ENCODE data around the gene RNLS.

Gene RNLS

DNA sequence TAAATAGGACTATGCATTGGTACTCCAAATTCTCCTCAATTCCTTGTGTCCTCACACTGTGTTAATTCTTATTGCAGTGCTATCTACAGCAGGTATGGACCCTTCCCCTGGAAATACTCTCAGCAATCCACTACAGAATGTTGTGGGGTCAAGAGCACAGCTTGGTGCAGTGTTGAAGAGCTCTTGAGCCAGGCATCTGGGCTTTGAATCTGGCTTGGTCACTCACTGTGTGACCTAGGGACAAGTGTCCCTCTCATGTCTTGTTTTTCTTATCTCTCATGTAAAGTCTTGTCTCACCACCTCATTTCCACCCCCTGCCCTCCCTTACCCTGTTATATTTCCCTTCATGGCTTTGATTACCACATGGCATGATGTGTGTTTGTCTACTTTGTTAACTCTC lies 159.4 kb downstream of the RNLS start:
- no peak for DNase-seq

DNA sequence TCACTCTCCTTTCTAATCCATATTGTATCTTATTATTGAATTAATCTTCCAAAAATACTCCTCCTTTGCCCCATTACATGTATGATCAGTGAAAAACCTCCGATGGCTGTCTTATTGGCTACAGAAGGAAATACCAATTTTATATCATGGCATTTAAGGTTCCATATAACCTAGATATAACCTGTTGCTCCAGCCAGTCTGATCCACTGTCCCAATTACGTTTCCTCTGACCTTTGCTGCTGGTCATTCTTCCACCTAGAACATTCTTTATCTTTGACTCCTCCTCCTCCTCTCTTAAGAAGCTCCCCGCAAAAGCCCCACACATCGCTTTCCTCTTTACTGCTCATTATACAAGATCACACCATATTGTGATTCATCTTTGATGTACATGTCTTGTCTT lies 161.5 kb downstream of the RNLS start:
- no peak for DNase-seq

DNA sequence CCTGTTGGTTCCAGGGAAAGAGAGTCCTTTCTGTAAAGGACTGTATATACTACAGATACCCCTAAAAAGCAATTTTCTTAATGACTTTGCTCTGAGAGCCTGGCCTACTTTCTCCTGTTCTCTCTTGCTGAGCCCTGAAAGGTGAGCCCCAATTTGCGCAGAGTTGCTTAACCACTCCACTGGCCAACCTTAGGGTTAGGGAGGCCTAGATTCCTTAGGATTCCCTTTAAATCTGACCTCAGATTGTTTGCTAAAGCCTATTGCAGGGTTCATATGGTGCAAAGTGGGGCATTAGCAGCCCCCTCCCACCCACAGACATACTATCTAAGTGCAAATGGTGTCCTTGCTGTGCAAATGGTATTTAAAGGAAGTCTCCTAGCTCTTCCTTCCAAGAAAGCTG lies 164.2 kb downstream of the RNLS start:
- no peak for DNase-seq

DNA sequence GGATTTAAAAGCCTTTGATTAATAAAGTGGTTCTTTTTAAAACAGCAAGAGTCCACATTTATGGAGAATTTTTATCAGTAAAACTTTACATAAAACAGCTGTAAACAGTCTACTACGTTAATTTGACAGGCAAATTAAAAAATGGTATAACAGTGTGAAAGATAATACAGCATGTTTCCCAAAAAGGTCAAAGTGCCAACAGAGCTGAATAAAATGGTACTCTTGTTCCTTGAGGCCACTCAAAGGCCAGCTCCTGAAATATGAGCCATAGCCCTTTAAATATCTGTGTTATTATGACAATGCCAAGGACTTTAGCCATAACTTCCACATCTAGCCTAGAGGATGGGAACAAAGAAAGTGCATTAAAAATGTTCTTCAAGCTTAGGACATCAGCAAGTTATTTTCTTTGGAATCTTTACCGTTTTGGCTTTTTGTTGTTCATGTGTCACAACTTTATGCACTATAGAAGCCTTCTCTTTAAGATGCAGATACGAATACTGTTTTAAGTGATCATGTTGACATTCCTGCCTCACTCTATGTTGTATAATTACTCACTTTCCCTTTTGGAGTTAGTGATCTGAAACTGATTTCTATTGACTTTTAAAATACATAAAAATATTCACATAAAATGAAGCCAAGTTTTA lies 165.6 kb downstream of the RNLS start:
- no peak for DNase-seq

DNA sequence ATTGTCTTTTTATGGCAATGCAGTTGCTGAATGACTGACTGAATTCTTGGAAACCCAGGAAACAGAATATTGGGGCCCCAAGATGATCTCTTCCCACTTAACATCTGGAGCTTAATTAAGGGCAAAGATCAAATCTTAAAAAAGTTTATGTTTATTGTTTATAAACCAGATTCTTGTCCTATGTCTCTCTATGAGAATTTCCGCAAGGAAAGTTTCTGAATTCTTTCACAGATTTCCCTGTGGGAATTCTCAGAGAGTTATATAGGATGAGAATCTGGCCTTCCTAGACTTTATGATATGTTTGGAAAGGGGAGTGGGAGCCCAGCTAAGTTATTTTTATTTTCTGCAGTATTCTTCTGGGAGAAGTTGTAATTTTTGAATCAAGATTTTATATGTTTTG lies 166.3 kb downstream of the RNLS start:
- DNase-seq: no peak

DNA sequence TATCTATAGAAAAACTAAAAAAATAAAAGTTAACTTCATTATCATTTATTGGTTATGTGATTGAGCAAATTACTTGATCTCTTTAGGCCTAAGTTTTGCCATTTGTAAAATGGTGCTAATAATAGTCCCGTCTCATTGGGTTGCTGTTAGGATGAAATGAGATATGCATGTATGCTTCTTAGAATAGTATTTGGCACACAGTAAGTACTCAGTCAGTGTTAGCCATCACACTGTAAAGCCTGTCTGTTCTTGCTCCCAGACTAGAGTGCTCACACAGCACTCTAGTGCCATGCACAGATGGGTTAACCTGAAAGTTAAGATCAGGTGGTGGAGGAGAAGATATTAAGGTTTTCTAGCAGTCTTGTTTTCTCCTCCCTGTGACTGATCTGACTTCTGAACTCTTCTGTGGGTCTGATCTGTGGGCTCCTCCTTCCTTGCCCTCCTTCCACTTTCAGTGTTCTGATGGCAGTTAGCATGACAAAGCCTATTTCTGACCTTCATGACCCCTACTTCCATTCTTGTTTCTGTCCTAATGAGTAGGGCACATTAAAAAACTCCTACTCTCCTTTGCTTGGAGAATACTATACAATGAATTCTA lies 167.5 kb downstream of the RNLS start:
- no peak for DNase-seq

DNA sequence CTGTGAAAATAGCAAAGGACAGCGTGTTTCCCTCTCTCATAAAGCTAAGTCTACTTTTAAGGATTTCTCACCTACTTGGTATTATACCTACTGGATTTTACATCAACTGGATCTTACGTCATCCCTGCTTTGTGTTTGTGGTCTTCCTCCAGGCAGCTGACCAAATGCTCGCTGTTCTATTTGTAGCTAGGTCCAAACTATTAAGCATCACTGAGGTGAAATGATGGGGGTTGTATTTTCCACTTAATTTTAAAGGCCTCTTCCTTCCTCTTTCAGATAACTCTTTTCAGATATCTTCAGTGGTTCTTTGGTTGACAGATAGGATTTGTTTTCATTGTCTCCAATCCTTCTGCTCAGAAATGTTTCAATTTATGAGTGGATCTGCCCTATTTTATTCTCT lies 169.7 kb downstream of the RNLS start:
- DNase-seq: no peak

DNA sequence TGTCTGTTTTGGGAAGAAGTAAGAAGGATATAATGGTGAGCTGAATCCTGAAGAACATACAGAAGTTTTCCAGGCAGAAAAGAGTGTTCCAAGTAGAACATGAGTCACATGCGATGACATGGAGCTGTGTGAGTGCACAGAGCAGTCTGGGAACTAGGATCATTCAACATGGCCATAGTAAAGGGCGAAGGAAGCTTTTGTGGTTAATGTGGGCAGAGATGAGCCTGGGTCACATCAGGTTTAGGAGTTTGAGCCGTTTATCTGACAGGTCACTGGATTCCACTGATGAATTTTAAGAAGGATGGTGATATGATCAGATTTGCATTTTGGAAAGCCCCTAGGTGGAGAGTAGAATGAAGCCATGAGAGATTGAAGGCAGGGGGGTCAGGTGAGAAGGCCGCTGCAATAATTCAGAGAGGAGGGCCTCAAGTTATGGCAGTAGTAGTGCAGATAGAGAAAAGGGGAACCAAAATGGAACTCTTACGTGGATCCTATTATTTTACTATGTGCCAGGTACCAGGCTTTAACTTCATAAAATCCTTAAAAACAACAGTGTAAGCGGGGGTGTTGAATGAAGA lies 171.3 kb downstream of the RNLS start:
- DNase-seq: no peak

DNA sequence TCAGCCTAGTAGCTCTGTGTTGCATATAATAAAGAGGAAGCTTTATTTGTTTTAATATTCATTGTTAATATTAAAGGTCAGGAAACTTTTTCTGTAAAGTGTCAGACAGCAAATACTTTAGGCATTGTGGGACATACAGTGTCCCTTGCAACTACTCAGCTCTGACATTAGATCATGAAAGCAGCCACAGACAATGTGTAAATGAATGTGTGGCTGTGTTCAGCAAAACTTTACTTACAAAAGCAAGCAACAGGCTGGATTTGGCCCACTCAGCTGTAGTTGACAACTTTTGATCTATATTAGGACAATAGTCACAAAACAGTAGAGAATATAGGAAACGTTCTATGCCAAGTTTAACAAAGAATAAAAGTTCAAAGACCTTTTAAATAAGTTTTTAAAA lies 173.3 kb downstream of the RNLS start:
- no peak for DNase-seq

DNA sequence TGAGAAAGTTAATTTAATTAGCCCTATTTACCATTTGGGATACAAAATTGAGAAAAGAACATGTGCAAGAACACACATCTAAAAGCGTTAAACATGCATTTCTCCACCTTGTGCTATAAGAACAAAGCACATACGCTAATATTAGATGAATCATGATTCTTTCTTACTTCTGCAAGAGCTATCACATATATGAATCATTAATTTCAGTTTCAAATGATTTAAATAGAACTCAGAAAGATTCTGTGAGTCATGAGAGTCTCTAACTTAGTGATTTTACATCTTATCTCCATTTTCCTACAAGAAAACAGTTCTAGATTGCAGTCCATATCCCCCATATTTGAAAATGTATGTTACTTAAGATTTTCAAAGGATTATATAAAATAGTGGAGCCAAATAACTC lies 173.9 kb downstream of the RNLS start:
- no peak for DNase-seq

DNA sequence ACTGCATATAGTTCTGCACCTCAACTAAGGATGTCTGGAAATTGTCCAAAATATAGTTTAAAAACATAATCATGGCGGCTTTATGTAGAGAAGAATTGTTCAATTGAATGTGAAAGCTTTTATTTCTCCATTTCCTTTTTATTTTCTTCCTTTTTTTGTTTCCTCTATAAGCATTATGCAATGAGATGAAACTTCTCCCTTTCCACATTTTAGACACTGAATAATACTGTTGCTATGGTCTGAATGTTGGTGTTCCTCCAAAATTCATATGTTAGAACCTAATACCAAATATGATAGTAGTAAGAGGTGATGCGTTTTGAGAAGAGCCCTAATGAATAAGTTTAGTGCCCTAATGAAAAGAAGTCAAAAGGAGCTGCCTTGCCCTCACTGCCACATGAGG lies 175.0 kb downstream of the RNLS start:
- DNase-seq: no peak

DNA sequence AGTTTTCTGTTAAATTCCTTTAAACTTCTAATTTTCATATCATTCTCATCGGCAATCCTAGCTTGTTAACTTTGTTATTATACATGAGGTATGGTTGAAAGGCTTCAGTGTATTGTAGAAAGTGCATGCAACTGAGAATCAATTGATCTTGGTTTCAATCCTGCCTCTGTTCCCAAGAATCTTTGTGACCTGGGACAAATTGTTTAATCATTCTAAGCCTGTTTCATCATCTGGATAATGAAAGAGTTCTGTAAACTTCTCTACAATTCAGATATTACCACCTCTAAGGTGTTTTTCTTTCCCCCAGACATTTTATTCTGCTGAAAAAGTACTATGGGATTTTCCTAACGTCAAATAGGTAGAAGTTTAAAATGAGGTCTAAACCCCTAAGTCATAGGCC lies 179.0 kb downstream of the RNLS start:
- DNase-seq: no peak

DNA sequence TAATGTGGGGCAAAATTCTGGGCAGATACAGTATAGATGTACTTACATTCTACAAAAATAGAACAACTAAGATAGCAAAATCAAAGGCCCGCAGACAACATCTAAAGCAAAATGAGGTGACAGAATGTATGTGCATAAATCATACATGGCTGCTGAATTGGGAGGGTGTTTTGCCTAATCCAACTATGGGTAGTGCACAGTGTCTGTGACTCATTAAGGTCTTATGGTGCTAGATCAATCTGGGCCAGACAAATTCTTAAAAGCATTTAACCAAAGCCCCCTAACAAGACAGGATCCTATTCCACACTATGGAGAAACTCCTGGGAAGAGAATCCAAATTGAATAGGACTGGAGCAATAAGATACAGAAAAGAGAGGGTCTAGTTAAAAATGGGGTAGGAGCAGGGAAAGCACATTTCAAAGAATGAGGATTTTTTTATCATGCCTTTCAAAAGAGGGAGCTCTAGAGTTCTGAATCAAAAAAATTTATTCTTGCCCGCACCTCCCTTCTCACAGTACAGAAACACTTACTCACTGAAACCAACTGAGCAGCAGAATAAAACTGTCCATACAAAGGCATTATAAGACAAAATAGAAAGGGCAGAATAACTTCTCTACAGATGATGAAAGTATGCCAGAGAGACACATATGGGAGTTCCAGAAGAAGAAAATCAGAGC lies 181.3 kb downstream of the RNLS start:
- DNase-seq: no peak

DNA sequence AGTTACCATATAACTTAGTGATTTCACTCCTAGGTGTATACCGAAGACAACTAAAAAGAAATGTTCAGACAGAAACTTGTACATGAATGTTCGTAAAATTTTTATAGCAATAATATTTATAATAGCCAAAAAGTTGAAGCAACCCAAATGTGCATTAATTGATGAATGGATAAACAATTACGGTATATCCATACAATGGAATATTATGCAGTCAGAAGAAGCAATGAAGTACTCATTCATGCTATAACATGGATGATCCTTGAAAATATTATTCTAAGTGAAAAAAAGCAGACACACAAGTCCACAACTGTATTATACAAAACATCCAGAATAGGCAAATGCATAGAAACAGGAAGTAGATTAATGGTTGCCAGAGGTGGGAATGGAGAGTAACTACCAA lies 183.9 kb downstream of the RNLS start:
- no peak for DNase-seq

DNA sequence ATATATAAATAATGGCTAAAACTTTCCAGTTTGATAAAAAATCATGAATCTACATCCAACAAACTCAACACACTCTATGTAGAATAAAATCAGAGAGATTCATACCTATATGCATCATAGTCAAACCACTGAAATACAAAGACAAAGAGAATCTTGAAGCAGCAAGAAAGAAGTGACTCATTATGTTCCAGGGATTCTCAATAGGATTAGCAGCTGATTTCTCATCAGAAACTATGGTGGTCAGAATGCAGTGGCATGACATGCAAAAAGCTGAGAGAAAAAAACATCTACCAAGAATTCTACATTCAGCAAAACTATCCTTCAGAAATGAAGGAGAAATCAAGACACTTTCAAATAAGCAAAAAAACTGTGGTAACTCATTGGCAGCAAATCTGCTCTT lies 187.4 kb downstream of the RNLS start:
- DNase-seq: no peak

DNA sequence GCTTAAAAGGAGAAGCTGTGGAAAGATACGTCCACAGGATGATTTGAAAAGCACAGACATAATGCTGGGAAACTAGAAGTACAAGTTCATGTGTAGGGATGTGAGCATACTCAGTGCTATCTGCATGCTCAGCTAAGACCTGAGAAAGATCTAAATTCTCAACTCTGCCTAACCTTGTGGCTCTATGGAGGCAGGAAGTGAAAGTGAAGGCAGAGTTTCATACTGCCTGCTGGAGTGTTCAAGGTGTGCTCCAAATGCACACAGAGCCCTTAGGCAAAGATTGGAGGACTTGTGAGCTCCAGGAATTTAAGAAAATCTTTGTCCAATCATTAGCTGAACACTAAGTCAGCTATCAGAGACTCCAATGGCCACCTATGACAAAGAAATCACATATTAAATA lies 190.9 kb downstream of the RNLS start:
- DNase-seq: no peak

DNA sequence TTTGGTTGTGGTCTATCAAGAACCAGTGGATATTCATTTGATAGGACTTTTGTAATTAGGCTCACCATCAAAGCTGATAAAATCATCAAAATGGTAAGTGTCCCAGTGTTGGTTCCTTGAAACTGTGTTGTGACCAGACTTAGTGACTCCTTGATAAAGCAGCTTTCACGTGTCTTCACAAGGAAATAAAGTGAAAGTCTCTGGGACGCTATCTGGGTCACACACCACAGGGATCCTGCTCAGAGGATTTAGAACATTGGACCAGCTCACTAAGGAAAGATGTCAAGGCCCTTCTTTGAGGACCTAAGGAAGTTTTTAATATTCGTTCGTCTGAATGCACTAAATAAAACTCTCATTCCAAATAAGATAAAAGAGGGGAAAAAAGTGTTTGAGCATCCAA lies 193.1 kb downstream of the RNLS start:
- DNase-seq: no peak

DNA sequence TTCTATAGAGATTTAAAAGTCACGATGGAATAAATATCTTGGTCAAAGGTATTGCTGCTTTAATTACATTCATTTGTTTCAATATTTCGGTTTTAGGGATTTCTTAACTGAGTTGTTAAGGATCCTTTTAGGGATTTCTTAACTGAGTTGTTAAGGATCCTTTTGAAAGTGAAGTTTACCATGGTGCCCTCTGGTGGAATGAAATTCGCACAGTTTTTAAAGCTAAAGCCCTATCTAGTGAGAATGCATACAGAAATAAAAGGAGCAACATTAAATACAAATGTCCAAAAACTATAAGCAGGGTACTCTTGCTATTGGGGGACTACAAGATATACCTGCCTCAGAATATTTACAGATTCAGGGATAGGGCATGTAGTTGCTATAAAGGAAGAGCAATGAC lies 193.7 kb downstream of the RNLS start:
- DNase-seq: no peak

DNA sequence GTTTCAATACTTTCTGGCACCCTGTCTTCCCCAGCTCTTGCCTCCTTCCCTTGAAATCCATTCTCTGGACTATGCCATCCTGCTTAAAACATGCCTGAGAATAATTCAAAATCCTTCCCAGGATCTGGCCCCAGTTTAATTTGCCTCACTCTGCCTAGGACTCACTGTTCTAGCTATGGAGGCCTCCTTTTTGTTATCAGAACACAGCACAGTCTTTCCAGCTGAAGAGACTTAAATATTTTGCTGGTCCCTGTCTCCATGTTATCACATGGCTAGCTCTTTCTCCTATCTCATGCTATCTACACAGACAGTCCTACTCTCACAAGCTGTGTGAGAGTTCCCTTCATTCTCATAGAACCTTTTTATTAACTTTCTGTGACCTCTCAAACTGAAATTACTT lies 194.8 kb downstream of the RNLS start:
- DNase-seq: no peak

DNA sequence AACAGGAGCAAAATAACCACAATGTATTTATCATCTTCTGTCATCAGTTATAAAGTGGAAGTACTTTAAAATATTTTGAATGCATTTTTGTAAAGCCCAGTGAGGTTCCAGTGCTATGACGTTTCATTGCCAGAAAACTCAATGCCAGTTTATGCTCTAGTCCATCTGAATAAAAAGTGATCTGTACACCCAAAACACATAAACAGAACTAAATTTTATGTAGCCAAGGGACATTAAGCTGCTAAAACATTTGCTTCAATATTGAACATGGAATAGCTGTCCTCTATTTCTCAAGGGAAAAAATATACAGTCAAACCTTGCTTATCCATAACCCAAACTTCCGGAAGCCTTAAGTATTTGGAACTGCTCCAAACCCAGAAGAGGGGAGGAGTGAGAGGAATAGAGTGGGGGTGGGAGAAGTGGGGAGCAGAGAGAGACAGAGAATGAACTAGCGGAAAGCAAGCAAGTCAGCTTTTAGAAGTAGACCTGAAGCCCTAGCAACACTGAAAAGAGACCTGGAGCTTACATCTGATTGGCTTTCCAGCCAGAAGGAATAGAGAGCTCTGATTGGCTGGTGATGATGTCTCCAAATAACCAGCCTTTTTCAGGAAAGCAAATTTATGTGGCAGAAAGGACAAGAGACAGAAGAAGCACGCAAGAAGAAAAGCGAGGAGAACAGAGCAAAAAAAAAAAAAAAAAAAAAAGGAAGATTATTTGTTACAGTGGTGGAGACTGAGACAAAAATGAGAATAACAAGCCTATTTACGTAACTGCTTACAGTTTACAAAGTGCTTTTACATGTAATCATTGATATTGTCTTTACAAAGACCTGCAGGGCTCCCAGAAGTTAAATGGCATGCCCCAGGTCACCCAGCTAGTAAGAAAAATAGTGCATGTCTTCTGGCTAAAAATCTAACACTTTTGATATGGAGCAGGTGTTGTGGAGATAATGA lies 196.0 kb downstream of the RNLS start:
- no peak for DNase-seq

DNA sequence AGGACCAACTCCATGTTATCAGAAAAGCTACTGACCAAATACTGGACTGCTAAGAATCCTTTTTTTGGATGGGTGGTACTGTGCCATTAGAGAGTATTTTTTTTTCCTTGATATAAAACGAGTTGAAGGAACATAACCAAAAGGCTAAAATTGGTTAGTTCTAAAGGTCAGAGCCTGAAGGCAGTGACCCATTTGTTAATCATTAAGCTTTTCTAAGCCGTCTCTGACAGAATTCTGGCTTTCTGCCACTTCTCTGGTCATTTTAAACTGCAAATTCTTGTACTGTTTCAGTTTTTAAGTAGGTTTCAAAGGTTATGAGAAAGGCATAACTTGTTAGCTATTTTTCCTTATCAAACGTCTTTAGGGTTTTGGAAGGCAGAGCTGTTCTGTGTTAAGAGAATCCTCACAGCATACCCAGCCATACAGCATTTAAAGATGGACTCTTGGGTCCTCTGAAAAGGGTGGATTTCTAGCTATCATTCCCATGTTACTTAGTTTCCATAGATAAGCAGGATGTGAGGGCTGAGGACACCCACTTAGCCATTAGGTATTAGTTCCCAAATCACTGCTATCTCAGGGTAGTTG lies 196.8 kb downstream of the RNLS start:
- no peak for DNase-seq

DNA sequence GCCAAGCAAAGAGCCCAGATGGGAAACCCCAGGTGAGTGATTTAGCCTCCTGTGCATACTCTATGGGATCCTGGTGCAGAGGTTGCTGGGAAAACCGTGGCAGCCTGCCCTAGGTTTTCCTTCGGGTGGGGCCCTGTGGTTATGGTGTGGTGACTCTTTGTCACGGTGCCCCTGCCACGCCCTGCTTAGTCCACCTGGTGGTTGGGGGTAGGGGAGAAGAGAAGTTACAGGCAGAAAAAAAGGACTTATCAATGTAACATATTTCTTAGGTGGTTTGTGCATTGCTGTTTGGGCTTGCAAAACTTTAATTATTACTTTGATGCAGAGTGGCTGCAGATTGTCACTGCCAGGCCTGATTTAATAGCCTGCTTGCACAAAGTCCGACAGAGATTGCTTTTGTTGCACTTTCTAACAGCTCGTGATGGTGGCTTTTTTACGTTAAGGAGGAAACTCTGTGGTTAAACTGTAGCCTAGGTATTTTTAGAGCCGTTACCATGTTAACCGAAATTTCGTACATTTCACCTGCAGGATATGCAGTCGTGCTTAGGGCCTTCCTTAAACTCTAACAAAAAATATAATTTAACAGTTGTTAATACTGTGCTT lies 197.4 kb downstream of the RNLS start:
- DNase-seq: no peak

All from NCI-H1105 (cell line).